Mesothelial cell of epicardium (in vitro differentiated cells): Measurements from ENCODE around the gene SCLT1. TPM values are rescaled to one million over a fixed set of nuclear protein-coding genes. Genes with fewer than 3 reads are reported as not detected.

Source experiments
- DNase-seq, 2 experiments: peaks; one replicate each; pipeline ENCODE4 v3.0.0; 2021; ENCODE audit warnings: low spot score in 2 of 2; ENCODE audit not compliant: unreplicated experiment in 2 of 2
- H3K27ac Mint-ChIP-seq: 2 replicates; pipeline ENCODE4 v1.8.0; 2021; ENCODE audit warnings: mixed read lengths
- H3K27me3 Mint-ChIP-seq: 2 replicates; pipeline ENCODE4 v1.8.0; 2021; ENCODE audit warnings: low read depth, mixed read lengths
- H3K36me3 Mint-ChIP-seq: 2 replicates; pipeline ENCODE4 v1.8.0; 2021; ENCODE audit warnings: mixed read lengths
- H3K4me1 Mint-ChIP-seq: 2 replicates; pipeline ENCODE4 v1.8.0; 2021; ENCODE audit warnings: mixed read lengths
- H3K4me3 Mint-ChIP-seq: 2 replicates; pipeline ENCODE4 v1.8.0; 2021; ENCODE audit warnings: mild to moderate bottlenecking, moderate library complexity, mixed read lengths
- H3K9me3 Mint-ChIP-seq: 2 replicates; pipeline ENCODE4 v1.8.0; 2021; ENCODE audit warnings: mixed read lengths
- total RNA-seq: library from RNA; stranded (reverse); gene quantifications from 3 replicates; pipeline ENCODE4 v1.2.1, GENCODE V29; 2021
- TF ChIP-seq, protein P1 (sequence below): fragments of 200-600 bp; sonication (generic); IDR thresholded peaks from one replicate; pipeline ENCODE4 v1.5.0; 2021; ENCODE audit warnings: antibody characterized with exemption; ENCODE audit not compliant: unreplicated experiment

SCLT1 gene
- total RNA-seq, 1 donor from 2014 or later = 19.0 TPM

DNA sequence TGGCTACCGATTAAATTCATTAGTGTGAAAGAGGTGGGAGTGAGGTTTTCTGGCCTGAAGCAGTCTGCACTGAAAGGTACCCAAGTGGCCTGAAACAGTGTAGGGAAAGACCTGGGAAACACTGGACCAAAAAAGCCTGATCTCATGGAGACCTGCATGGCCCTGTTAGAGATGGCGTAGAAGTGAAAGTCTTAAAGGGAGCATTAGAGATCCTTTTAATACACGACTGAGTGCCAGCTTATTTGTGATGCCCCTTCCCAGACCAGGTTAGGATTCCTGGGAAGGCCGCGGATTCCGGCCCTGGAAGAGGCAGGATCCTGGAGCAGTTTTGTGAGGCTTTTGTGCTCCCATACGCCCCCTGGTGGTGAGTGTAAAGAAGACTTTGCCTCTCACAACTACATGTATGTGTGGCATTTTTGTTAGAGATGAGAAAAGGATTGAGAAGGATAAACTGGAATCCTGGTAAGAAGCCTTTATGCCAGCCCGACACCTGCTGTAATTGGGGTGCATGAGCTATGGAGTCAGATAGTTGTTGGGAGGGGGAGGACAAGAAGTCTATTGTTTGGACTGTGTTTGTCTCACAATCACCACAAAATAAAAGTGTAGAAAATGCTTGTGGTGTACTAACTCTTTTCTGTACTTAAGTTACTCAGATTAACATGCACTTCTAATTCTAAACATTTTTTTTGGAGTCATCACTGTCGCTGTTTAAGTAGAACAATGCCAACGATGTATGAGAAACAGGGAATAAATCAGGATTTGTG, 229.8 kb downstream of the SCLT1 start:
- Mint-ChIP-seq H3K4me1 (peaks cover 9% of the 10 kb centered on the region), H3K27ac (no peak overlapping the region), H3K4me3 (no peak overlapping the region), H3K36me3 (peaks cover 24% of the 10 kb centered on the region), H3K9me3 (no peaks in the 10 kb centered on the region), H3K27me3 (no peaks in the 10 kb centered on the region)
- TF ChIP-seq, protein P1, sequence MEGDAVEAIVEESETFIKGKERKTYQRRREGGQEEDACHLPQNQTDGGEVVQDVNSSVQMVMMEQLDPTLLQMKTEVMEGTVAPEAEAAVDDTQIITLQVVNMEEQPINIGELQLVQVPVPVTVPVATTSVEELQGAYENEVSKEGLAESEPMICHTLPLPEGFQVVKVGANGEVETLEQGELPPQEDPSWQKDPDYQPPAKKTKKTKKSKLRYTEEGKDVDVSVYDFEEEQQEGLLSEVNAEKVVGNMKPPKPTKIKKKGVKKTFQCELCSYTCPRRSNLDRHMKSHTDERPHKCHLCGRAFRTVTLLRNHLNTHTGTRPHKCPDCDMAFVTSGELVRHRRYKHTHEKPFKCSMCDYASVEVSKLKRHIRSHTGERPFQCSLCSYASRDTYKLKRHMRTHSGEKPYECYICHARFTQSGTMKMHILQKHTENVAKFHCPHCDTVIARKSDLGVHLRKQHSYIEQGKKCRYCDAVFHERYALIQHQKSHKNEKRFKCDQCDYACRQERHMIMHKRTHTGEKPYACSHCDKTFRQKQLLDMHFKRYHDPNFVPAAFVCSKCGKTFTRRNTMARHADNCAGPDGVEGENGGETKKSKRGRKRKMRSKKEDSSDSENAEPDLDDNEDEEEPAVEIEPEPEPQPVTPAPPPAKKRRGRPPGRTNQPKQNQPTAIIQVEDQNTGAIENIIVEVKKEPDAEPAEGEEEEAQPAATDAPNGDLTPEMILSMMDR = peak; percentile 98
- peak; percentile 68 to 85 for DNase-seq

DNA sequence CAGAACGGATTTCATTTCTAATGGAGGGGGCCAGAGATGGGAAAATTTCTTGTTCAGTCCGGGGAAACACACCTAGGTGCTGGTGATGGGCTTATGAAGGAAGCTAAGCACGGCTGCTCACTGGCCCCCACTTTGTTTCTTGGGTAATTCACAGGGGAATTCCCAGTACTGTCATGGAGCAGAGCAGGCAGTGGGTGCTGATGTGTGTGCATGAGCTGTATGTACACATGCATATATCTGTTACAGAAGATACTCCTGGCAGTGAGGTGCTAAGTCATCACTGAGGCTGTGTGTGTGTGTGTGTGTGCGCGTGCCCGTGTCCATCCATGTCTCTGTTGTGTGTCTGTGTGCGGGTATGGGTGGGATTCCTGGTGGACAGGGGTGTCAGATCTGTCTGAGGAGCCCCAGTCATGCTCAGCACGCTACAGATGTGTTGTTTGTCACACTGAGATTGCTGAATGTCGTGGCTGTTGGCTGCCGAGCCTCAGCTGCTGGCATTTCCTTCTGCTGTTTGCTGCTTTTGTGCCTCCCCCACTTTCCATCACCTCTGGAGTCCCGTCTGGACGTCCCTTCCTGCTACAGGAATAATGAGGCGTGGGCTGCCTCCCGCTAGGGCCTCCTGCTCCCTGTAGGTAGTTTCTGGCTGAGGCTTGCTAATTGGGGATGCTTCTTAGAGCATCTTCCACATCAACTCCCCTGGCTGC, 230.6 kb downstream of the SCLT1 start:
- Mint-ChIP-seq H3K4me1 (peaks cover 9% of the 10 kb centered on the region), H3K27me3 (no peaks in the 10 kb centered on the region), H3K36me3 (peaks cover 24% of the 10 kb centered on the region), H3K4me3 (no peak overlapping the region), H3K9me3 (no peaks in the 10 kb centered on the region), H3K27ac (no peak overlapping the region)
- DNase-seq = no peak
- TF ChIP-seq, protein P1 = no peak

DNA sequence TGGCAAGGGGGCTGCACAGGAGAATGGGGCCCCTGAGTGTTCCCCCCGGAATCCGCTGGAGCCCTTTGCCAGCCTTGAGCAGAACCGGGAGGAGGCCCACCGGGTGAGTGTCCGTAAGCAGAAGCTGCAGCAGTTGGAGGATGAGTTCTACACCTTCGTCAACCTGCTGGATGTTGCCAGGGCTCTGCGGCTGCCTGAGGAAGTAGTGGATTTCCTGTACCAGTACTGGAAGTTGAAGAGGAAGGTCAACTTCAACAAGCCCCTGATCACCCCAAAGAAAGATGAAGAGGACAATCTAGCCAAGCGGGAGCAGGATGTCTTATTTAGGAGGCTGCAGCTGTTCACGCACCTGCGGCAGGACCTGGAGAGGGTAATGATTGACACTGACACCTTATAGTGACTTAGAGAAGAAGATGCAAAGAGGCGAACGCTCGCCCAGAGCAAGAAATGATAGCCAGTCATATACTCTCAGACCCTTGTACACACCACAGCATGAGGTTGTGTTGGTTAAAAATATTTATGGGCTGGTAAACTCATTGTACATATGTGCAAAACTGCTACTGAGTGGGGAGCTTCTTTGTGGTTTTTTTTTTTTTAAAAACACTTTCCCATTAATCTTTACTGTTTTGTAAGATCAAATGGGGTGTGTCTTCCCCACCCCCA, 231.4 kb downstream of the SCLT1 start:
- Mint-ChIP-seq H3K27me3 (no peaks in the 10 kb centered on the region), H3K4me1 (peaks cover 9% of the 10 kb centered on the region), H3K9me3 (no peaks in the 10 kb centered on the region), H3K36me3 (peaks cover 24% of the 10 kb centered on the region), H3K4me3 (no peak overlapping the region), H3K27ac (no peak overlapping the region)
- DNase-seq = no peak
- TF ChIP-seq, protein P1 = no peak

DNA sequence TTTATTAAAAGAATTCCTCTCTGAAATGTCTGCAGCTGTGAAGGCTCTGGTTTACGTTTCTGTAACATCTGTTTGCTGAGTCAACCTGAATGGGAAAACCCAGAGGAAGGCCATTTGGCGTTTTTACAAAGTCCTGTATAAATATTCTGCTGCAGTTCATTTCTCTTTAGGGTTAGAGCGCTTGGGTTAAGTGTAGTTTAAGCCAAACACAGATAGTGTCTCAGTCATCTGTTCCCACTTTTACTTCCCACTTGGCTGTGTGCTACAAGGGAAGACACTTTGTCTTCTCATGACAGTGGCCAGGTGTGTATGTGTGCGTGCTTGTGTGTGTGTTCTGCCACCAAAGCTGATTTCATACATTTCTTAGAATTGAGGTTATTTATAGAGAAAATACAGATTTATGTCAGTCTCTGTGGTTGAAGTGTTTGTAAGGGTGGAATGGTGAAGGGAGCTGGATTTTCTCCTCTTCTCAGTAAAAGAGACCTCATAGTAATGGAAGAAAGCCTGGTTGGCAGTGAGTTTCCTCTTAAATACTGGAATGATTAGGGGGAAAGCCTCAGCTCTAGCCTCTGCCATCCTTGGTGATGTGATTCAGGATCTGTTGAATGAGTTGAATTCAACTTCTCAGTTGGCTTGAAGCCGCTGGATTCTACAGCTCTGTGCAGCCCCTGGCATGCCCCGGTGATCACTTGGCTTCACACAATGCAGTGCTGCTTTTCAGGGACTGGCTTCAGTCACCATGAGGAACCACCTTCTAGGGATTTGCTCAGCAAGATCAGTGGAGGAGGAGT, 233.3 kb downstream of the SCLT1 start:
- Mint-ChIP-seq H3K27ac (peak overlapping the region; percentile 27), H3K4me3 (no peak overlapping the region)
- no peak for DNase-seq

More for the DNA sequence above, 233.3 kb downstream of the SCLT1 start:
- H3K36me3 Mint-ChIP-seq = peaks cover 27% of the 10 kb centered on the region
- TF ChIP-seq, protein P1 = no peak
- no peaks in the 10 kb centered on the region for H3K9me3 Mint-ChIP-seq
- no peaks in the 10 kb centered on the region for H3K27me3 Mint-ChIP-seq
- H3K4me1 Mint-ChIP-seq = peaks cover 9% of the 10 kb centered on the region
